ENCODE data around the gene PRXL2A.

GRCh38 chr10:80410578-80411145, 2.3 kb downstream of the PRXL2A start:
- no peak for TF ChIP-seq CTCF (conservative IDR thresholded peaks at IDR 0.05; ENCODE audit: low read depth, low read length)
- no peak for TF ChIP-seq SMC3 (IDR thresholded peaks at IDR 0.05; ENCODE audit: low read depth, low read length)
- no peak for TF ChIP-seq RAD21 (IDR thresholded peaks at IDR 0.05; ENCODE audit: low read length)
- no peak for TF ChIP-seq CEBPB (IDR thresholded peaks at IDR 0.05; ENCODE audit: low read depth, low read length)
- no peak for TF ChIP-seq POLR2A (IDR thresholded peaks at IDR 0.05; ENCODE audit: low read depth, low read length)
- TF ChIP-seq MAZ (IDR thresholded peaks at IDR 0.05; ENCODE audit: borderline replicate concordance, low read depth, low read length) = no peak
- TF ChIP-seq RFX5 (IDR thresholded peaks at IDR 0.05; ENCODE audit: low read depth, low read length) = no peak
- no peak for TF ChIP-seq ELK1 (IDR thresholded peaks at IDR 0.05; ENCODE audit: borderline replicate concordance, low read depth, low read length)
- TF ChIP-seq USF2 (IDR thresholded peaks at IDR 0.05; ENCODE audit: low read depth, low read length) = no peak

Measured in IMR-90 (cell line).